GM13977 (cell line): ENCODE results near the gene PDE4B.

Experiments used
- DNase-seq: peaks from one replicate; pipeline ENCODE4 v3.0.0; 2012; ENCODE audit warnings: low spot score
- CTCF ChIP-seq: IDR thresholded peaks from 2 replicates; pipeline ENCODE4 v1.5.1; 2012; ENCODE audit warnings: mild to moderate bottlenecking, control low read depth; ENCODE audit not compliant: insufficient read depth; ENCODE audit errors: extremely low read depth, missing control alignments
- in situ Hi-C: fragments of 300-500 bp; cut with MboI; formaldehyde crosslinking; loops from one replicate; pipeline ENCODE4 v1.12.0; 2022; ENCODE audit warnings: low sequenced_read_pairs, low pct_unique_long_range_greater_than_20kb, mixed read lengths, inconsistent platforms; ENCODE audit not compliant: unreplicated experiment

The PDE4B gene

GRCh38 chr1:65986146-65986545 lies 193.5 kb downstream of the PDE4B start:
- in situ Hi-C loops: no loop called here
- TF ChIP-seq CTCF: no peak
- DNase-seq: no peak

GRCh38 chr1:65990161-65990560 lies 197.5 kb downstream of the PDE4B start:
- in situ Hi-C loops: no loop called here
- TF ChIP-seq CTCF: no peak
- no peak for DNase-seq

DNA sequence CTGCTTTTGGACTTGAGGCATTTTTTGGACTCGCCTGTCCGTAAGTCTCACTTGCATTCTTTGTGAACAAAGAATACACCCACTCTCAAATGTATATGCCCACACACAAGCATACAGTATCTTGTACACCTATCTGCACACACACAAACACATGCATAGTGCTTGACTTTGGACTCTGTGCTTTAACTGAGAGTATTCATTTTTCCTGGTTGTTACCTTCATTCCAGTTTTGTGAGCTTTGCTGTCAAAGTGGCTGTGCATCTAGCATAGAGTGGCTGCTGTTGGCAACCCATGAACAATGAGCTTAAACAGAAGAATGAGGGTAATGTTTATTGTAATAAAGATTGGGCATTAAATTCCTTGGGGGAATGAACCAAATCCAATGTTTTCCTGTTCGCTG lies 199.0 kb downstream of the PDE4B start:
- DNase-seq: no peak
- TF ChIP-seq CTCF: no peak
- in situ Hi-C loops: no loop called here

GRCh38 chr1:65992165-65992821 lies 199.6 kb downstream of the PDE4B start:
- DNase-seq: no peak
- no peak for TF ChIP-seq CTCF
- in situ Hi-C loops: no loop called here

DNA sequence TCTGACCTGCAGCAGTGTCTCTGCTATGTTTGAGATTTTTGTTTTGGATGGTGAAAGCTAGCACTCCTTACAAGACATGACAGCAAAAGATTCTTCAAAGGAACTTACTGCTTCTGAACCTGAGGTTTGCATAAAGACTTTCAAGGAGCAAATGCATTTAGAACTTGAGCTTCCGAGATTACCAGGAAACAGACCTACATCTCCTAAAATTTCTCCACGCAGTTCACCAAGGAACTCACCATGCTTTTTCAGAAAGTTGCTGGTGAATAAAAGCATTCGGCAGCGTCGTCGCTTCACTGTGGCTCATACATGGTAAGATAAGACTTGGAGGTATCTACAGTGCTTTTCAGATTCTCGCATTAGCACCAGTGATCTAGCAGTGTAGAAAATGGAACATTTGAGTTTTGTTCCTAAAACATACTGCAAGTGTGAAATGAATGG lies 200.2 kb downstream of the PDE4B start:
- no peak for DNase-seq
- in situ Hi-C loops: no loop called here
- no peak for TF ChIP-seq CTCF

DNA sequence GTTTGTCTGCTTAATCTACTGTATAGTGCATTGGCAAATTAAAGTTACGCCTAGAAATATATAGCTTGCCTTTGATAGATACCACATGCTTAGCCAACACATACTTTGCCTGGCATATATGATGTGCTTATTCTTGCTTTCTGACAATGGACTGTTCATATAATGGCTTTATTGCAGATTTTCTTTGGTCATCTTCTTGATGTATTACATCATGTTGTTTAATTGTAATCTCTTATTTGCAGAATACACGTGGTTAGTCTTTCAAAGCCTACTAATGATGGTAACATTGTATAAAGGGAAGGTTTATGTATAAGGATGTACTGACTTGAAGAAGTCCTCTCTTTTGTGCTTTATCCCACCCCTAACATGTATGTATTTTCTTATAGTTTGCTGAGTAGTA lies 201.5 kb downstream of the PDE4B start:
- TF ChIP-seq CTCF: no peak
- in situ Hi-C loops: no loop called here

More for the DNA sequence above, 201.5 kb downstream of the PDE4B start:
- DNase-seq: no peak
